ENCODE results near the gene DDX39A.
A peak's percentile ranks its signal among the peaks of the same experiment; 100 is the strongest.
"Not testable (repeated sequence)": the region's sequence is repeated elsewhere in the genome, so short reads cannot be mapped to it uniquely, and the experiment has no call there.

Gene DDX39A

DNA sequence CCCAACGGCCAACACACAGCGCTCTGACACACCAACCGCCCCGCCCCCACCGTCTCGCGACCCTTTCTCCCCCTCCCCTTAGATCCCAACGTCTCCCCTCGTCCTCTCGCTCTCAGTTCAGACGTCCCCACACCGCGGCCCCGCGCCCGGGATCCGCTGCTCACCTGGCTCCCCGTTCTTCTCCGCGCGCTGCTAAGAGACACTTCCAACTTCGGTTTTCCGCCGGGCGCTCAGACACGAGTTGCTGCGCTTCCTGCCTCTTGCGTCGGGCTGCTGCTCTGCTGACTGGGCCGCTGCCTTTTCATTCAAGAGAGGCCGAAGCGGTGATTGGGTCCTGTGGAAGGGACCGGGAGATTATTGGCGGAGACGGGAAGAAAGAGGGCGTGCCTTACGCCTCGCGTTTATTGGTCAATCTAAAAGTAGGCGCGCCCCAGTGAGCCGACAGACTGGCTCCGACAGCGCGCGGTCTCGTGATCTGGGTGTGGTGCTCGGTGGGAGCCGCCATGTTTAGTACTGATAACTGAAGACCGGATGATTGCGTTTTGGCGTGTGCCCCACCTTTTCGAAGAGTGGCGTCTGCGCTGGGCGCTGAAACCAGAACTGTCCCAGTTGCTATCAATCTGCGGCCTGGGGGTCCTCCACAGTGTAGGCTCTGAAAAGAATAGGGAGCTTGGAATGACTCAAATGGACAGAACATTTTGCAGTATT is at the start of gene DDX39A:
Gene DDX39A (minus strand): TSS at position 236 of the 708 bp plus-strand sequence. CDS start 6,121 bp downstream, outside the sequence.
- peak; percentile 98 for DNase-seq (ENCODE audit: low spot score)

GRCh38 chr19:14467816-14468215 is 48.7 kb upstream of the DDX39A start:
- no peak for DNase-seq (ENCODE audit: low spot score)

- no peak for DNase-seq (ENCODE audit: low spot score)
Measured at GRCh38 chr19:14467391-14467790, 48.2 kb upstream of the DDX39A start.

- no peak for DNase-seq (ENCODE audit: low spot score)
Measured at GRCh38 chr19:14463747-14464146, 44.6 kb upstream of the DDX39A start.

DNA sequence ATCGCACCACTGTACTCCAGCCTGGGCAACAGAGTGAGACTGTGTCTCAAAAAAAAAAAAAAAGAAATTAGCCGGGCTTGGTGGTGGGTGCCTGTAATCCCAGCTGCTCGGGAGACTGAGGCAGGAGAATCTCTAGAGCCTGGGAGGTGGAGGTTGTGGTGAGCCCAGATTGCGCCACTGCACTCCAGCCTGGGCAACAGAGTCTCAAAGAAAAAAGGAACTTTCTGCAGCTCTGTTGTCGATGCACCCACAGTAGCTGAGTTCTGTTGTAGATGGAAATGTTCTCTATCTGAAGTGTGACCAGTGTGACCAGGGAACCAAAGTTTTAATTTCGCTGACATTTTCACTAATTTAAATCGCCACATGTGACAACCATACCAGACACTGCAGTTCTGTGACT is 43.3 kb upstream of the DDX39A start:
- DNase-seq (ENCODE audit: low spot score) = not testable (repeated sequence)

GRCh38 chr19:14460935-14461334 is 41.8 kb upstream of the DDX39A start:
- no peak for DNase-seq (ENCODE audit: low spot score)

- DNase-seq (ENCODE audit: low spot score) = no peak
Measured at GRCh38 chr19:14459703-14460102, 40.6 kb upstream of the DDX39A start.

GRCh38 chr19:14452303-14452702 is 33.2 kb upstream of the DDX39A start:
- DNase-seq (ENCODE audit: low spot score) = not testable (repeated sequence)

- DNase-seq (ENCODE audit: low spot score) = no peak
Measured at GRCh38 chr19:14450876-14451275, 31.7 kb upstream of the DDX39A start.

DNA sequence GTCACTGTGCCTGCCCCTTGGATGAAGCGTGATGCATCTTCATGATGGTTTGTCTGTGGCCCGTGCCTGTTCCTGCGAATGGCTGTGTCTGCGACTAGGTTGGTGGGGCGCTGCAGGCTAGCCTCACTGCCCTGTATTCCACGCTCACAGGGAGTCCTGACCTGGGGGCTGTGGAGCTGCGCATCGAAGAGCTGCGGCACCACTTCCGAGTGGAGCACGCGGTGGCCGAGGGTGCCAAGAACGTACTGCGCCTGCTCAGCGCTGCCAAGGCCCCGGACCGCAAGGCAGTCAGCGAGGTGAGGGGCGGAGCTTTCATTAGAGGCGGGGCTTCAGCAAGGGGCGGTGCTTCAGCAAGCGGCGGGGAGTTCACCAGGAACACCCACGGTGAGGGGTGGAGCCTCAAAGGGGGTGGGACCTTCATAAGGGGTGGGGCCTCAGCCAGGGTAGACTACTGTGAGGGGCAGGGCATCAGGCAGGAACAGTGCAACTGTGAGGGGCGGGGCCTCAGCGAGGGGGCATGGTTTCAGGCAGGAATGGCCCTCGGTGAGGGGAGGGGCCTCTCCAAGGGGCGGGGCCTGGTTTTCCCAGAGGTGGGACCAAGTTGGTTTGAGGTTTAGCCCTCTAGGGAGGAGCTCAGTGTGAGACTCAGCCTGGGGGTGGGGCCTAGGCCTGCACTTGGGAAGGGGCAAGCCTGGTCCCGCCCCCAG is 31.2 kb upstream of the DDX39A start:
- peak; percentile 66 for DNase-seq (ENCODE audit: low spot score)

DNA sequence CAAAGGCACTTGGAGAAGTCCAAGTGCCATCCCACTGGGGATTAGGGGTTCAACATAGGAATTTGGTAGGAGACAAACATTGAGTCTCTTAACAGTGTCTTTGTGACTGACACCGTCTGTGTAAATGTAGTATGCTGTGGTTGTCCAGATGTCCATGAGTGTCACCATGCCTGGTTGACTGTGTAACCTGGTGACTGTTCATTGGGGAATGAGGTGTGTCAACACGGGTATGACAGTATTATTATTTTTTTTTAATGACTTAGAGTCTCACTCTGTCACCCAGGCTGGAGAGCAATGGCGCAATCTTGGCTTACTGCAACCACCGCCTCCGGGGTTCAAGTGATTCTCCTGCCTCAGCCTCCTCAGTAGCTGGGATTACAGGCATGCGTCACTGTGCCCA is 30.2 kb upstream of the DDX39A start:
- no peak for DNase-seq (ENCODE audit: low spot score)

DNA sequence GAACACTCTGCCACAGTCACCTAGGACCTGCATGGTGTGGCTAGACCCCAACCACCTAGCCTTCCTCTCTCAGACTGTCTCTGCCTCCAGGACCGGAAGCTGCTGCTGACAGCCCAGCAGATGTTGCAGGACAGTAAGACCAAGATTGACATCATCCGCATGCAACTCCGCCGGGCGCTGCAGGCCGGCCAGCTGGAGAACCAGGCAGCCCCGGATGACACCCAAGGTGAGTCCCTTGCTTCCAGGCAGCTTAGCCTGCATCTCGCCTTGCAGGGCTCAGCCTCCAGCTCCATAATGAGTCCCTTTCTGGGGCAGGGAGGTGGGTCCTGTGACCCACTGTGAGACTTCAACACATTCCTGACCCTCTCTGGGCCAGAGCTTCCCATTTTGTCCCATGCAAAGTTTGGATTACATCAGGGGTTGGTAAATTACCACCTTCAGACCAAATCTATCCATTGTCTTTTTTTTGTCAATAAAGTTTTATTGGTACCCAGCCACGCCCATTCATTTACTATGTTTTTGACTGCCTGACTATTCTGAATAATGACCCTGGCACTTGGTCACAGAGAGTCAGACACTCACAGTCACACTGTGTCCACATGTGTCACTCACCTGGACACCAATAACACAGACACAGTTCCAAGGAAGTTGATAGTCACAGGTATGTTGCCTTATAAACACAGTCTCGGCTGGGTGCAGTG is 27.3 kb upstream of the DDX39A start:
- no peak for DNase-seq (ENCODE audit: low spot score)

DNA sequence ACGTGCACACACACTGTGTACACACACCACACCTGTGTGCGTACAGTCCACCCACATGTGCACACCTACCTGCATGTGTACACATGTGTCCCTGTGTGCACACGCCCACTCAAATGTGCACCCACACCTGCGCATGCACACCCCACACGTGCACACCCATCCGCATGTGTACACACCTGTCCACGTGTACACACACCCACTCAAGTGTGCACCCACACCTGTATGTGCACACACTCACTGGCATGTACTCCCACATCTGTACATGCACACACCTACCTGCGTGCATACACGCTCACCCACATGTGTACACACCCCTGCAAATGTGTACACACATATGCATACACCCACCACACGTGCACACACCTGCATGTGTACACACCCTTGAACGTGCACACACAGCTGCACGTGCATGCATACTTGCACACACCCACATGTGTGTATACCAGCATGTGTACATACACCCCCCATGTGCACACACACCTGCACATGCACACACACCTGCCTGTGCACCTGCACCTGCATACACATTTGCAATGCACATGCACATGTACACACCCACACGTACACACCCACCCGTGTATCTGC is 24.6 kb upstream of the DDX39A start:
- no peak for DNase-seq (ENCODE audit: low spot score)

DNA sequence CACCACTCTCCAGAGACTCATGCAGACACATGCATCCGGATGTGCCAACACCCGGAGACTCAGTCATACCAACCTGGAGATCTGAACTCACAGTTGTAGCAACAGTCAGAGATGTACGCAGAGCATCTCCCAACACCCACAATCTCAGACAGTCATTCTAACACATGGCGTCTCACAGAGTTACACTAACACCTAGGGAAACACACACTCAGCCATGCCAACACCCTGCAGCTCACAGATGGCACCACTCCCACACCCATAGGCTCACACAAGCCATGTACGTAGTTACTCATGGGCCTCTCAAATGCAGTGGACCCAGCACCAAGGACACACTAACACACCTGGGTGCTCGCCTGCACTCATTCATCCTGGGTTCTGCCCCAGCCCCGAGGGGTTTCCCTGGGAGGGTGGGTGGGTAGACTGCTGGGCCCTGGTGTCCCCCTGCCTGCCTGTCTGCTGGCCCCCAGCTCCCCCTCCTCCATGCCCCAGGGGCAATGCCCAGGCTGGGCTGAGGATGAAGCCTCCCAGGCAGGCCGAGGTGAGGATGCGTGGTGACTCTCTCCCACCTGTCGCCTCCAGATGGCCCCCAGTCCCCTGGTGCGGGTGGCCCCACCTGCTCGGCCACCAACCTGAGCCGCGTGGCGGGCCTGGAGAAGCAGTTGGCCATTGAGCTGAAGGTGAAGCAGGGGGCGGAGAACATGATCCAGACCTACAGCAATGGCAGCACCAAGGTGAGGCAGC is 23.9 kb upstream of the DDX39A start:
- no peak for DNase-seq (ENCODE audit: low spot score)

DNA sequence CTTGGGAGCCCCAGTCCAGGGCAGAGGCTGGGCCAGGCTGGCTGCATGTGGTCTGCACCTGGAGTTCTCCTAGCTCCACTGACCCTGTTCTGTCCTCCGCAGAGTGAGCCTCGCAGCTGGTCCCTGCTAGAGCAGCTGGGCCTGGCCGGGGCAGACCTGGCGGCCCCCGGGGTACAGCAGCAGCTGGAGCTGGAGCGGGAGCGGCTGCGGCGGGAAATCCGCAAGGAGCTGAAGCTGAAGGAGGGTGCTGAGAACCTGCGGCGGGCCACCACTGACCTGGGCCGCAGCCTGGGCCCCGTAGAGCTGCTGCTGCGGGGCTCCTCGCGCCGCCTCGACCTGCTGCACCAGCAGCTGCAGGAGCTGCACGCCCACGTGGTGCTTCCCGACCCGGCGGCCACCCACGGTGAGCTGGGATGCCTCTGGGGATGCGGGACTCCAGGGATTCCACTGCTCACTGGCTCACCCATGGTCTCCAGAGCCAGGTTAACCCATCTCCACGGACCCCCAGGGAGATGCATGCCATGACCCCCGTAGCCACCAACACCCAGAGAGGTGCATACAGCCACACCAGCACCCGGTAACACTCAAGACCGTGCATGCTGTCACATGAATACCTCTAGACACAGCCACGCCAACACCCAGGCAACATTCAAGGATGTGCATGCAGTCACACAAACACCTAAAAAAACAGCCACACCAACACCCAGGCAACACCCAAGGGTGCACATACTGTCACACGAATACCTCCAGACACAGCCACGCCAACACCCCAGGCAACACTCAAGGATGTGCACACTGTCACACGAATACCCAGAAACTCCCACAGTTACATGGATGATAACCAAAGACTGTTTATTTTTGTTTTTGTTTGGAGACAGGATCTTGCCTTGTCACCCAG is 22.1 kb upstream of the DDX39A start:
- no peak for DNase-seq (ENCODE audit: low spot score)

DNA sequence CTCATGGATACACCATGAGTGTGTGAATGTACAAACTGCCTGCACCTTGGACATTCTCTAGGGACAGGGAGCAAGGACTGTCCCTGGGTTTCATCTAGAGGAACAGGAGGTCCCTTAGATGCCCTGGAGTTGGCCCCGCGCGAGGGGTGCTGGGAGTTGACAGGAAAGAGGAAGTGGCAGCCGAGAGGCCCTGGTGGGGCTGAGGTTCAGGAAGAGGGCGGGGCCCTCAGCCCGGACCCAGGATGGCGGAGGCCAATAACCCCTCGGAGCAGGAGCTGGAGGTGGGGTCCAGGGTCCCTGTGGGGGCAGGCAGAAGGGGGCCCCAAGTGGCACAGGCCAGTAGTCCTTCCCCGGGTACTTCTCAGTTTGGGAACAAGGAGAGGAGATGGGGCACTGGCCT is 20.9 kb upstream of the DDX39A start:
- DNase-seq (ENCODE audit: low spot score) = no peak

- no peak for DNase-seq (ENCODE audit: low spot score)
Measured at GRCh38 chr19:14439014-14439413, 19.9 kb upstream of the DDX39A start.

- DNase-seq (ENCODE audit: low spot score) = no peak
Measured at GRCh38 chr19:14437578-14438140, 18.5 kb upstream of the DDX39A start.

- no peak for DNase-seq (ENCODE audit: low spot score)
Measured at GRCh38 chr19:14435320-14436050, 16.3 kb upstream of the DDX39A start.

Measured in kidney capillary endothelial cell (primary cell).